Tibial artery (tissue), 4 donors: ENCODE results near the gene HDAC11.
A peak's percentile ranks its signal among the peaks of the same experiment; 100 is the strongest.

Experiments used
- DNase-seq, 2 donors: peaks; one replicate each; pipeline ENCODE4 v3.0.0-alpha.2; 2019
- H3K27ac ChIP-seq, 2 donors: fragments of 200-600 bp; sonication (generic) in 1 of 2; 1 replicate in 1 of 2; 2 replicates in 1 of 2; pipeline ENCODE4 v1.5.1; 2018 to 2019; ENCODE audit warnings: mild to moderate bottlenecking in 1 of 2
- H3K27me3 ChIP-seq, 2 donors: fragments of 200-600 bp; sonication (generic) in 1 of 2; one replicate each; pipeline versions ENCODE4 v1.5.1 to v1.6.0; 2016 to 2019
- H3K36me3 ChIP-seq, 3 donors: fragments of 200-600 bp; sonication (generic) in 2 of 3; one replicate each; pipeline ENCODE4 v1.5.1; 2016 to 2019; ENCODE audit warnings: mild to moderate bottlenecking in 2 of 3
- H3K4me1 ChIP-seq, 4 donors: fragments of 200-600 bp; sonication (generic) in 2 of 4; 1 replicate in 3 of 4; 2 replicates in 1 of 4; pipeline ENCODE4 v1.5.1; 2016 to 2019
- H3K4me3 ChIP-seq, 2 donors: fragments of 200-600 bp; sonication (generic) in 1 of 2; 1 replicate in 1 of 2; 2 replicates in 1 of 2; pipeline ENCODE4 v1.5.1; 2018 to 2019; ENCODE audit warnings: mild to moderate bottlenecking in 2 of 2
- H3K9me3 ChIP-seq, 3 donors: fragments of 200-600 bp; sonication (generic) in 1 of 3; one replicate each; pipeline ENCODE4 v1.5.1; 2016 to 2019
- CTCF ChIP-seq, 2 experiments: fragments of 200-600 bp in 1 of 2; fragments of 450-650 bp in 1 of 2; IDR thresholded peaks; one replicate each; pipeline ENCODE4 v1.5.1; 2017 to 2019; ENCODE audit warnings: antibody characterized with exemption in 2 of 2, mild to moderate bottlenecking in 1 of 2, moderate library complexity in 1 of 2
- intact Hi-C: fragments of 100-400 bp; cut with DNase I; formaldehyde crosslinking; loops from one replicate; pipeline ENCODE4 v1.15.0; 2023; ENCODE audit warnings: low total_unique reads

HDAC11 gene

GRCh38 chr3:13549623-13550422 is 69.7 kb downstream of the HDAC11 start:
- peaks cover 0 to 42% (median 17%) of the 10 kb centered on the region in 4 donors for H3K4me1 ChIP-seq
- TF ChIP-seq CTCF (IDR thresholded peaks at IDR 0.05), result no peak
- intact Hi-C loops, result no loop called here
- H3K9me3 ChIP-seq, result no peaks in the 10 kb centered on the region
- peaks cover 0 to 32% of the 10 kb centered on the region in 2 donors for H3K27me3 ChIP-seq
- H3K4me3 ChIP-seq, result peak overlapping the region; percentile 46 to 56
- H3K36me3 ChIP-seq, result no peaks in the 10 kb centered on the region
- peak in 1 of 2 donors; percentile 52 for DNase-seq
- H3K27ac ChIP-seq, result peak overlapping the region; percentile 59 to 66

GRCh38 chr3:13550423-13550690 is 70.3 kb downstream of the HDAC11 start:
- Histone ChIP-seq H3K27ac (peak overlapping the region; percentile 59 to 66), H3K27me3 (peaks cover 0 to 32% of the 10 kb centered on the region in 2 donors), H3K4me3 (peak overlapping the region; percentile 46 to 56), H3K36me3 (no peaks in the 10 kb centered on the region), H3K4me1 (peaks cover 0 to 42% (median 16%) of the 10 kb centered on the region in 4 donors), H3K9me3 (no peaks in the 10 kb centered on the region)
- TF ChIP-seq CTCF (IDR thresholded peaks at IDR 0.05), result no peak
- no peak for DNase-seq
- intact Hi-C loops, result no loop called here

- H3K9me3 ChIP-seq, result no peaks in the 10 kb centered on the region
- H3K36me3 ChIP-seq, result no peaks in the 10 kb centered on the region
- no peak for DNase-seq
- intact Hi-C loops, result no loop called here
- TF ChIP-seq CTCF (IDR thresholded peaks at IDR 0.05), result no peak
- H3K4me3 ChIP-seq, result peak overlapping the region; percentile 46 to 56
- H3K4me1 ChIP-seq, result peaks cover 0 to 42% (median 16%) of the 10 kb centered on the region in 4 donors
- H3K27ac ChIP-seq, result peak overlapping the region; percentile 59 to 66
- H3K27me3 ChIP-seq, result peaks cover 0 to 32% of the 10 kb centered on the region in 2 donors
These were observed 70.8 kb downstream of the HDAC11 start for GRCh38 chr3:13550791-13551360.

GRCh38 chr3:13552857-13553652 is 72.9 kb downstream of the HDAC11 start:
- H3K4me3 ChIP-seq, result no peak overlapping the region
- intact Hi-C loops, result no loop called here
- no peaks in the 10 kb centered on the region for H3K9me3 ChIP-seq
- no peak for DNase-seq
- no peak overlapping the region for H3K27ac ChIP-seq
- TF ChIP-seq CTCF (IDR thresholded peaks at IDR 0.05), result no peak
- no peaks in the 10 kb centered on the region for H3K36me3 ChIP-seq
- H3K4me1 ChIP-seq, result peaks cover 0 to 40% (median 15%) of the 10 kb centered on the region in 4 donors
- H3K27me3 ChIP-seq, result peaks cover 0 to 28% of the 10 kb centered on the region in 2 donors

- no peaks in the 10 kb centered on the region for H3K9me3 ChIP-seq
- peak overlapping the region in 1 of 2 donors; percentile 12 for H3K27ac ChIP-seq
- no peak for TF ChIP-seq CTCF (IDR thresholded peaks at IDR 0.05)
- DNase-seq, result no peak
- H3K27me3 ChIP-seq, result peaks cover 0 to 22% of the 10 kb centered on the region in 2 donors
- peaks cover 0 to 34% (median 12%) of the 10 kb centered on the region in 4 donors for H3K4me1 ChIP-seq
- no peaks in the 10 kb centered on the region for H3K36me3 ChIP-seq
- no peak overlapping the region for H3K4me3 ChIP-seq
- intact Hi-C loops, result no loop called here
These were observed 73.6 kb downstream of the HDAC11 start for GRCh38 chr3:13553686-13554085.
